HG02623 (cell line): ENCODE results near the gene DDX52.
"Not testable (repeated sequence)": the region's sequence is repeated elsewhere in the genome, so short reads cannot be mapped to it uniquely, and the experiment has no call there.

Experiments
- ATAC-seq: cut with Tn5 transposase; IDR thresholded peaks from one replicate; pipeline ENCODE4 v1.9.1; 2021; ENCODE audit warnings: moderate library complexity; ENCODE audit not compliant: unreplicated experiment

Gene DDX52

GRCh38 chr17:37657202-37657601 is 14.0 kb upstream of the DDX52 start:
- no peak for ATAC-seq

GRCh38 chr17:37651849-37652248 is 8.6 kb upstream of the DDX52 start:
- ATAC-seq = no peak

DNA sequence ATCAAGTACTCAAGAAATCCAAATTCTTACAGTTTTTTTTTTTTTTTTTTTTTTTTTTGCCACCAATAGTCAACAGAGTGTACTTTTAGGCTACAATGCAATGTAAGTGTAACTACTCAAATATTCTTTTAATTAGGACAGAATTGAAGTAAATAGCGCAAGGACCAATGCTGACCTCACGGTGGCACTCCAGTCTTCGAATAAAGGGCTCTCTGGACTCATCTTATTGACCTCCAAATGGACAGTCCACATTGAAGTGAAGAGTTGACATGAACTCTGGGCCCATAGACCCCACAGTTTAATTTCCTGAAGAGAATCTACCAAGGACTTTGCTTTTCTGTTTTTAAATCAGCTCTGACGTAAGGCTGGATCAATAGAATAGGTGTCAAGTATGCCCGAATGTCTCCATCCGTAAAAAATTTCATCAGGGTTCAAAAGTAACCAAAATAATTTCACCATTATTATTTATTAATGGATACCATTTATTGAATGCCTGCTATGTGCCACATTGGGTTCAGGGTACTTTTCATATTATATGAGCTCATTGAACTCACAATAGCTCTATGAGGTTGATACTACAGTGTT is 7.3 kb upstream of the DDX52 start:
- no peak for ATAC-seq

DNA sequence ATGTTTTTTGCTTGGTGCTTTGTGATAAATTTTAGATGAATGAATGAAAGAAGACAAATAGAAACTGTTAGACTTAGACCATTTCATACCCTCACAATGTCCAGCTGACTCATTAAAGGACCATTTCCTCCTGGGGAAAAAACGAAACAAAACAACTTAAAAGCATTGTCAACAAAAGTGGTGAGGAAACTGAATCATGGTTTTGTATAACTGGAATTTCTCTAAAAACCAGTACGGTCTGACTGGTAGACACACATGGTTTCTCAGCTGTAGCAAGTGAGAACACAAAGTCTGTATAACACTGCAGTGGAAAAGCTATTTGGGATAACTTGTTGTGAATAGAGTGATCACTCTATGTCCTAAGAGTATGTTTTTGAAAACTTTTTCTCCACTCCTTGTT is 5.3 kb upstream of the DDX52 start:
- no peak for ATAC-seq

GRCh38 chr17:37647856-37648255 is 4.6 kb upstream of the DDX52 start:
- ATAC-seq = no peak

DNA sequence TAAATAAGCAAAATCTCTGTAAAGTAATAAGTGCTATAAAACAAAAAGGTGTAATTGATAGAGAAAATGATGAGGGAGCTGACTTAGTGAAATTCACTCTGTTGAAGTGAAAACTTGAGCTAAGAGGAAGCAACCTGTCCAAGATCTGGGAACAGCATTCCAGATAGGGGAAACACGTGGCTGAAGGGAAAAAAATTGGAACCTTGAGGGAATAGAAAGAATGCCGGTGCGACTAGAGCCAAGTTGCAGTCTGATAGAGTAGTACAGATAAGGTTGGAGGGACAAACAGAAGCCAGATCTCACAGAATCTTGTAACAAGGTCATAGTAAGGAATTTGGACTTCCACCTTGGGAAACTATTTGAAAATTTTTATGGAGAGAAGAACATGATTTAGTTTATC is 623 bp upstream of the DDX52 start:
- ATAC-seq = no peak

DNA sequence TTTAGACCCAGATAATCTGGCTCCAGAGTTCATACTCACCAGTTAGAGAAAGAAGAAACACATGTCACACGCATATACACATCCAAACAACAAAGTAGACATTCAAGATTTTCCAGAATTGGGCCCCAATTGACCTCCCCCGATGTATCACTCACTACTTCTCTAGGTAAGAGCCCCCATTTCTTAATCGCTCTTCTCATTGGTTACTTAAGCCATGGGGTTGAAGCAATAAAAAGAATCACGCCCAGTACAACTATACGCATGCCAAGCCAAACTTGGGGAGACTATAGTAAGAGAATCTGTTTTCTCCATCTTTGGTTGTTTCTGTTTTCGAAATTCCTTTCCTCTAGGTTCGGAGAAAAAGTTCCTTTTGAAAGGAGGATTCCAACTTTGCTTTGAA is 565 bp downstream of the DDX52 start:
- no peak for ATAC-seq

- ATAC-seq = no peak
Observed at GRCh38 chr17:37640015-37640414, 3.2 kb downstream of the DDX52 start.

- ATAC-seq = no peak
Observed at GRCh38 chr17:37637956-37638355, 5.3 kb downstream of the DDX52 start.

DNA sequence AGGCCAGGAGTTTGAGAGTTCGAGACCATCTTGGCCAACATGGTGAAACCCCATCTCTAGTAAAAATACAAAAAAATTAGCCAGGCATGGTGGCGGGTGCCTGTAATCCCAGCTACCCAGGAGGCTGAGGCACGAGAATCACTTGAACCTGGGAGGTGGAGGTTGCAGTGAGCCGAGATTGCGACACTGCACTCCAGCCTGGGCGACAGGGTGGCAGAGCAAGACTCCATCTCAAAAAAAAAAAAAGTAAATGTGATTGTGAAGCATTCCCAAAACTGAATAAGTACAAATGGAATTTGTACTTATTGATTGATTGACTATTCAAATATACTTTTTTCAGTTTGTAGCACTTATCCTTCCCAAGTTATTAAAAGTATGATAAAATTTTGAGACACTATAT is 26.8 kb downstream of the DDX52 start:
- not testable (repeated sequence) for ATAC-seq

GRCh38 chr17:37614823-37615222 is 28.4 kb downstream of the DDX52 start:
- ATAC-seq = no peak

GRCh38 chr17:37614391-37614790 is 28.9 kb downstream of the DDX52 start:
- ATAC-seq = no peak

DNA sequence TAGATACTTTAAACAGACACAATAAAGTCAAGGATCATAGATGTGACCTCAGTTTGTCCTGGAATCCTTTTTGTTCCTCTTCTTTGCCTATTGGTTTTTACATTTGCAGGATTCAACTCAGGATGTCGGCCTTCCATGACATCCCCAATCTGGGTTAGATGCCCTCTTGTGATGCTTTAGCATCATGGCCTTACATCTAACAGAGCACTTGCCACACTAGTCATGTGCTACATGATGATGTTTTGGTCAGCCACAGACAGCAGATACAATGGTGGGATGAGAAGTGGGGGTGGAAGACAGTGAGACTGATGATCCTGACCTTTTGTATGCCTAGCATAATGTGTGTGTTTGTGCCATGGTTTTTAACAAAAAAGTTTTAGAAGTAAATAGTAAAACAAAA is 32.3 kb downstream of the DDX52 start:
- ATAC-seq = no peak

GRCh38 chr17:37610041-37610420 is 33.2 kb downstream of the DDX52 start:
- ATAC-seq = not testable (repeated sequence)

GRCh38 chr17:37609170-37610040 is 33.8 kb downstream of the DDX52 start, which contains the start of gene SYNRG:
SYNRG (minus strand) TSS chr17:37609418; CDS start chr17:37609355, 63 bp downstream.
- peak; percentile 87 for ATAC-seq

DNA sequence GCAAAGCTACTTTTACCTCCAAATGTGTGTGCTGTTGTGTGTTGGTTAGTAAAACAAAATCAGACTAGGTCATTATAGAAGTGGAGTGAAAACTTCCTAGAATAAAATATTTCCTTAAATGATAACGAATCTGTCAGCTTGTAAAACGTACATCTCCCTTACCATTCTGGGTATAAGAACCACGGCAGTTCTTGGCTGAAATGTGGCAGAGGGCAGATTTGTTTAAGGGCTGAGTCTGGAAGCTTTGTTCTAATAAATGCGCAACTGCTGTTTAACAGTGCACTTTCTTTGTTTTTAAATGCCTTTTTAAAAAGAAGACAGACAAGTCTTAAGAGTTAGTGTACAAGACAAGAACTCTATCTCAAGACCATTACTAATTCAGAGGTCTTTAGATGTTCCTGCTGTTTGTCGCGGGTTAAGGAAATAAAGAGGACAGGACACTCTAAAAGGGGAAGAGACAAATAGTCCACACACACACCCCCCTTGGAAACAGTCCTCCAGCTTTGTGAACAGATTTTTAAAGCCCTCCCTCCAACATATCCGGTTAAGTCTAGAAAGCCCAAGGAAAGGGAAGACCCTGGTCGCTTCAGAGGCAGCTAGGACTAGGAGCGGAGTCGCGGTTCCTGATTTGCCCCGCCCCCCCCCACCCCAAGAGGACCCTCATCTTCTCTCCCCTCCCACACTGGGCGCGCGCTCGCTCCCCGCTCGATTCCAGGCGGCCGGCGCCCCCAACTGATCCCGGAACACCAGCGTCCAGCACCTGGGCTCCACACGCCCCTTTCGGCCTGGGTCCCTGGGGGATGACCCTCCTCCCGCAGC is 34.7 kb downstream of the DDX52 start:
- peak; percentile 16 for ATAC-seq

- ATAC-seq = no peak
Observed at GRCh38 chr17:37607637-37608331, 35.5 kb downstream of the DDX52 start.

GRCh38 chr17:37605813-37606505 is 37.3 kb downstream of the DDX52 start:
- ATAC-seq = no peak

DNA sequence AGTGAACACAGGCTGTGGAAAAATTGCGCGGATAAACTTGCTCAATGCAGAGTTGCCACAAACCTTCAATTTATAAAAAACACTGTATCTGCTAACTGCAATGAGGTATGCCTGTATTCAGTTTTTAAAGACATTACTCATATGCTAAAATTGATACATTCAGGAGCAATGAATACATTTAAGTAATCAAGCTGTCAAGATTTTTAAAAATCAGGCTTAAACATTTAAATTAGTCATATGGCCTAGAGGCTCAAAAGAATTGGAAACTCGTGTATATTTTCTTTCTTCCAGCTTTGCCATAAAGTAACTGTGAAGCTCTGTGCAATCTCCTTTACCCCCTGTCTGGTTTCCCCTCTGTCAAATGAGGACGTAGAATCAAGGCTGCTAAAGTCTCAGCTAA is 38.2 kb downstream of the DDX52 start:
- no peak for ATAC-seq

DNA sequence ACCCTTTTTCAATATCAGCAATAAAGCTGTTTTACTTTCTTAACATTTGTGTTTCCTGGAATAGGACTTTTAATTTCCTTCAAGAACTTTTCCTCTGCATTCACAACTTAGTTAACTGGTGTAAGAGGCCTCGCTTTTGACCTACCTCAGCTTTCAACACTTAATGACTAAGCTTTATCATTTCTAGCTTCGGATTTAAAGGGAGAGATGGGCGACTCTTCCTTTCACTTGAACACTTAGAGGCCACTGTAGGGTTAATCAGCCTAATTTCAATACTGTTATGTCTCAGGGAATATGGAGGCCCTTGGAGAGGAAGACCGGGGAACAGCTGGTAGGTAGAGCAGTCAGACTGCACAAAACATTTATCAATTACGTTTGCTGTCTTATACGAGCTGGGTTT is 38.7 kb downstream of the DDX52 start:
- no peak for ATAC-seq
